ENCODE results near the gene NINL.
"Not testable (repeated sequence)": the region's sequence is repeated elsewhere in the genome, so short reads cannot be mapped to it uniquely, and the experiment has no call there.

NINL gene

DNA sequence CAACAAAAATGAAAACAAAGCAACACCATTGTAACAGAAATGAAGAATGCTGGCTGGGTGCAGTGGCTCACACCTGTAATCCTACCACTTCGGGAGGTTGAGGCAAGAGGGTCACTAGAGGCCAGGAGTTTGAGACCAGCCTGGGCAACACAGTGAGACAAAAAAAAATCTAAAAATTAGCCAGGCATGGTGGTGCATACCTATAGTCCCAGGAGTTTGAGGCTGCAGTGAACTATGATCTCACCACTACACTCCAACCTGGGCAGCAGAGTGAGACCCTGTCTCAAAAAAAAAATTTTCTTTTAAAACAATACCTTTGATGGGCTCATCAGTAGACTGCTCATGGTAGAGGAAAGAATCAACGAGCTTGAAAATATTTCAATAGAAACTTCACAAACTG is 18.5 kb downstream of the NINL start:
- no peak overlapping the region for H3K4me2 ChIP-seq
- H3K27me3 ChIP-seq = no peaks in the 10 kb centered on the region
- no peak for TF ChIP-seq Cebpa-rat (IDR thresholded peaks at IDR 0.05)
- H3K4me1 ChIP-seq = peaks cover 0 to 5% (median under 1%) of the 10 kb centered on the region in 10 experiments; a peak in 3 of 20 replicates
- peaks cover 6 to 22% (median 16%) of the 10 kb centered on the region in 11 experiments; a peak in 21 of 22 replicates for H3K9me3 ChIP-seq (replicated peaks in 1 of 11)
- H3K27ac ChIP-seq = no peak overlapping the region
- no peak overlapping the region for H3K9ac ChIP-seq
- 0 out of 22 replicates have a peak, but pooled peaks cover 0 to 7% (median 0%) of the 10 kb centered on the region in 11 experiments for H3K36me3 ChIP-seq
- no peak overlapping the region for H3K4me3 ChIP-seq
- H4K20me1 ChIP-seq = no peaks in the 10 kb centered on the region; a peak in 2 of 22 replicates

DNA sequence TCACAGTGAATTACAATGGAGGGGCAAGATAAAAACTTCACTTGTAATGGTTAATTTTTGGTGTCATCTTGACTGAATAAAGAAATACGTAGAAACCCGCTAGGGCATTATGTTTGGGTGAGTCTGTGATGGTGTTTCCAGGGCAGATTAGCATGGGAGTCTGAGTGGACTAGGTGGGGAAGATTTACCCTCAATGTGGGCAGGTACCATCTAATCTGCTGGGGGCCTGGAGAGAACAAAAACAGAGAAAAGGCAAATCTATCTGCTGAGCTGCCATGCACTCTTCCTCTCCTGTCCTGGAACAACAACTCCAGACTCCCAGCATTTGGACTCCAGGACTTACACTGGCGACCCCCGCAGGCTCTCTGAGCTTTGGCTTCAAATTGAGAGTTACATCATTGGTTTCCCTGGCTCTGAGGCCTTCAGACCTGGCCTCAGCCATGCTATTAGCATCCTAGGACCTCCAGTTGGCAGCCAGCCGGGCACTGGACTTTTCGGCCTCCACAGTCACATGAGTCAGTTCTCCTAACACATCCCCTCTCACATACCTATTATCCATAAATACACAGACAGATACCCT is 19.7 kb downstream of the NINL start:
- Histone ChIP-seq H3K4me1 (peaks cover 0 to 5% (median 0%) of the 10 kb centered on the region in 10 experiments; a peak in 1 of 20 replicates), H3K27ac (no peak overlapping the region), H3K36me3 (0 out of 22 replicates have a peak, but pooled peaks cover 0 to 7% (median 0%) of the 10 kb centered on the region in 11 experiments), H3K4me3 (no peak overlapping the region), H3K9me3 (replicated peaks in 1 of 11) (peaks cover 6 to 24% (median 19%) of the 10 kb centered on the region in 11 experiments; a peak in 21 of 22 replicates), H3K27me3 (no peaks in the 10 kb centered on the region), H3K9ac (no peak overlapping the region), H3K4me2 (no peak overlapping the region), H4K20me1 (no peaks in the 10 kb centered on the region)
- TF ChIP-seq Cebpa-rat (IDR thresholded peaks at IDR 0.05) = no peak

DNA sequence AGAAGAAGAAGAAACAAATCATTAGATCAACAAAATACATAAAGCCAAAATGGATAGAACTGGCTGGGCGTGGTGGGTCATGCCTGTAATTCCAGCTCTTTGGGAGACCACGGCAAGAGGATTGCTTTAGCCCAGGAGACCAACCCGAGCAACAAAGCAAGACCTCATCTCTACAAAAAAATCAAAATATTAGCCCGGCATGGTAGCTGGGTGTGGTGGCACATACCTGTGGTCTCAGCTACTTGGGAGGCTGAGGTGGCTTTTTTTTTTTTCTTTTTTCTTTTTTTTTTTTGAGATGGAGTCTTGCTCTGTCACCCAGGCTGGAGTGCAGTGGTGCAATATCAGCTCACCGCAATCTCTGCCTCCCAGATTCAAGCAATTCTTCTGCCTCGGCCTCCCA is 21.5 kb downstream of the NINL start:
- no peak overlapping the region for H3K4me2 ChIP-seq
- no peak overlapping the region for H3K27ac ChIP-seq
- TF ChIP-seq Cebpa-rat (IDR thresholded peaks at IDR 0.05) = no peak
- no peaks in the 10 kb centered on the region for H3K27me3 ChIP-seq
- no peak overlapping the region for H3K9ac ChIP-seq
- peaks cover 0 to 7% (median 0%) of the 10 kb centered on the region in 11 experiments; a peak in 1 of 22 replicates for H3K36me3 ChIP-seq
- no peak overlapping the region for H3K4me3 ChIP-seq
- no peaks in the 10 kb centered on the region for H3K4me1 ChIP-seq
- no peaks in the 10 kb centered on the region for H4K20me1 ChIP-seq
- H3K9me3 ChIP-seq (replicated peaks in 1 of 11) = peaks cover 6 to 34% (median 22%) of the 10 kb centered on the region in 11 experiments; a peak in 21 of 22 replicates

DNA sequence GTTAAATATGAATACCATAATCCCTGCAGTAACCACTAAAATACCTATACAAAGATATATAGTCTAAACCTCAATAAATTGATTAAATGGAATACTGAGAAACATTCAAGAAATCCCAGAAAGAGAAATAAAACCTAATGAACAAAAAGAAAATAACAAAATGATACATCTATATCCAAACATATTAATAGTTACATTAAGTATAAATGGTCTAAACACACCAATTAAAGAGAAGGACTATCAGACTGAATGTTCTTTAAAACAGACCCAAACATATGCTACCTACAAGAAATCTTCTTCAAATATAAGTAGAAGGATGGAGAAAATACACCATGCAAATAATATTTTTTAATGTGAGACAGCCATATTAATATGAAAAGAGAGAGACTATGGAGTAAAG is 22.0 kb downstream of the NINL start:
- Histone ChIP-seq H3K27me3 (no peaks in the 10 kb centered on the region), H3K4me2 (no peak overlapping the region), H3K27ac (no peak overlapping the region), H3K9me3 (replicated peaks in 1 of 11) (peaks cover 6 to 34% (median 22%) of the 10 kb centered on the region in 11 experiments; a peak in 21 of 22 replicates), H3K36me3 (peaks cover 0 to 7% (median 0%) of the 10 kb centered on the region in 11 experiments; a peak in 1 of 22 replicates), H3K4me1 (no peaks in the 10 kb centered on the region), H3K4me3 (no peak overlapping the region), H4K20me1 (no peaks in the 10 kb centered on the region), H3K9ac (no peak overlapping the region)
- TF ChIP-seq Cebpa-rat (IDR thresholded peaks at IDR 0.05) = no peak

DNA sequence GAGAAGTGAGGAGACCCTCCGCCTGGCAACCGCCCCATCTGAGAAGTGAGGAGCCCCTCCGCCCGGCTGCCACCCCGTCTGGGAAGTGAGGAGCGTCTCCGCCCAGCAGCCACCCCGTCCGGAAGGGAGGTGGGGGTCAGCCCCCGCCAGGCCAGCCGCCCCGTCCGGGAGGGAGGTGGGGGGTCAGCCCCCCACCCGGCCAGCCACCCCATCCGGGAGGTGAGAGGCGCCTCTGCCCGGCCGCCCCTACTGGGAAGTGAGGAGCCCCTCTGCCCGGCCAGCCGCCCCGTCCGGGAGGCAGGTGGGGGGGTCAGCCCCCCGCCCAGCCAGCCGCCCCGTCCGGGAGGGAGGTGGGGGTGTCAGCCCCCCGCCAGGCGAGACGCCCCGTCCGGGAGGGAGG is 23.6 kb downstream of the NINL start:
- H3K4me2 ChIP-seq, H3K27ac ChIP-seq, H4K20me1 ChIP-seq, H3K4me3 ChIP-seq, H3K36me3 ChIP-seq, H3K9ac ChIP-seq, H3K4me1 ChIP-seq, H3K27me3 ChIP-seq: not testable (repeated sequence)
- peaks cover 6 to 34% (median 22%) of the 10 kb centered on the region in 11 experiments; a peak in 21 of 22 replicates for H3K9me3 ChIP-seq (replicated peaks in 1 of 11)

DNA sequence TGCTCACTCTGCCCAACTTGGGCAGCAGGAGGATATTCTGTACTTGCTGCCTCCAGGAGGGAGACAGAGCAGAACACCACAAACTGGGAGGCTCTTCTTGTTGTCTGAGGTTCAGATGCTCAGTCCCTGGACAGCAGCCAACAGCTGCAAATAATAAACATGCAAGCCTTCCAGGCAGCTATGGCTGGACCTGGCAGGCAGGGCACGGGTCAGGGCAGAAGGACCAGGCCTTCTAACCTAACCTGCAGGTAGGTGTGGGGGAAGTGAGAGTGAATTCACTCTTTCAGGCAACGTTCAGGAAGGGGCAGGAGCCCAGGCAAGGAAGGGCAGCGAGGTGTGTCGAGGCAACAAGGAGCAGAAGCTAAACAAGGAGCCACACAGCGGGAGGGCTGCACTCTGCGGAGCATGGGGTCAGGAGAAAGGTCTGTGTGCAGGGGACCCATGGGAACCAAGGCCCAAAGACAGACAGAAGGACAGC is 31.5 kb downstream of the NINL start:
- Histone ChIP-seq H3K36me3 (no peaks in the 10 kb centered on the region), H3K4me1 (peaks cover 23 to 59% (median 49%) of the 10 kb centered on the region in 10 experiments), H3K27me3 (no peaks in the 10 kb centered on the region), H3K4me2 (peak overlapping the region in 10 of 11 experiments; percentile 47 to 92 (median 86); a peak in 20 of 22 replicates), H3K9ac (peak overlapping the region in 4 of 11 experiments; percentile 11 to 43 (median 26); a peak in 5 of 22 replicates), H4K20me1 (peaks cover 0 to 7% (median 0%) of the 10 kb centered on the region in 11 experiments; a peak in 3 of 22 replicates), H3K27ac (peak overlapping the region in 7 of 11 experiments; percentile 8 to 51 (median 37); a peak in 9 of 22 replicates), H3K9me3 (replicated peaks in 1 of 11) (no peaks in the 10 kb centered on the region), H3K4me3 (peak overlapping the region in 2 of 10 experiments; percentile 35 to 36; a peak in 2 of 20 replicates)
- TF ChIP-seq Cebpa-rat (IDR thresholded peaks at IDR 0.05) = no peak

DNA sequence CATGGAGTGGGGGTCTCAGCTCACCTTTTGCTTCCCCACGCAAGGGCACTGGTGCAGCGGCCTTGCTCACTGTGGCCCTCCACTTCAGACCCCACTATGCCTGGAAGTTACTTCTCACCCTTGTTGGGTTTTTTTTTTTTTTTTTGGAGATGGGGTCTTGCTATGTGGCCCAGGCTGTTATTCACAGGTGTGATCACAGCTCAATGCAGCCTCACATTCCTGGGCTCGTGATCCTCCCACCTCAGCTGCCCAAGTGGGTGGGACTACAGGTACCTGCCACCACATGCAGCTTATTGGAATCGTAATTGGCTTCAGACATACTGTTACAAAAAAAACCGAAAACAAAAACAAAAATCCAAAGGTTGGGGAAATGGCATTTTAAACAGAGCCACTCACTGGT is 32.4 kb downstream of the NINL start:
- H3K4me1 ChIP-seq = peaks cover 23 to 64% (median 50%) of the 10 kb centered on the region in 10 experiments
- peaks cover 0 to 7% (median 0%) of the 10 kb centered on the region in 11 experiments; a peak in 3 of 22 replicates for H4K20me1 ChIP-seq
- no peaks in the 10 kb centered on the region for H3K9me3 ChIP-seq (replicated peaks in 1 of 11)
- no peaks in the 10 kb centered on the region for H3K36me3 ChIP-seq
- peak overlapping the region in 10 of 11 experiments; percentile 47 to 92 (median 86); a peak in 18 of 22 replicates for H3K4me2 ChIP-seq
- H3K4me3 ChIP-seq = no peak overlapping the region
- H3K27me3 ChIP-seq = no peaks in the 10 kb centered on the region
- H3K9ac ChIP-seq = 0 out of 22 replicates have a peak overlapping the region, but pooled peaks of 1 of the 11 experiments have one; percentile 13
- peak overlapping the region in 5 of 11 experiments; percentile 10 to 50 (median 34); a peak in 6 of 22 replicates for H3K27ac ChIP-seq
- no peak for TF ChIP-seq Cebpa-rat (IDR thresholded peaks at IDR 0.05)

DNA sequence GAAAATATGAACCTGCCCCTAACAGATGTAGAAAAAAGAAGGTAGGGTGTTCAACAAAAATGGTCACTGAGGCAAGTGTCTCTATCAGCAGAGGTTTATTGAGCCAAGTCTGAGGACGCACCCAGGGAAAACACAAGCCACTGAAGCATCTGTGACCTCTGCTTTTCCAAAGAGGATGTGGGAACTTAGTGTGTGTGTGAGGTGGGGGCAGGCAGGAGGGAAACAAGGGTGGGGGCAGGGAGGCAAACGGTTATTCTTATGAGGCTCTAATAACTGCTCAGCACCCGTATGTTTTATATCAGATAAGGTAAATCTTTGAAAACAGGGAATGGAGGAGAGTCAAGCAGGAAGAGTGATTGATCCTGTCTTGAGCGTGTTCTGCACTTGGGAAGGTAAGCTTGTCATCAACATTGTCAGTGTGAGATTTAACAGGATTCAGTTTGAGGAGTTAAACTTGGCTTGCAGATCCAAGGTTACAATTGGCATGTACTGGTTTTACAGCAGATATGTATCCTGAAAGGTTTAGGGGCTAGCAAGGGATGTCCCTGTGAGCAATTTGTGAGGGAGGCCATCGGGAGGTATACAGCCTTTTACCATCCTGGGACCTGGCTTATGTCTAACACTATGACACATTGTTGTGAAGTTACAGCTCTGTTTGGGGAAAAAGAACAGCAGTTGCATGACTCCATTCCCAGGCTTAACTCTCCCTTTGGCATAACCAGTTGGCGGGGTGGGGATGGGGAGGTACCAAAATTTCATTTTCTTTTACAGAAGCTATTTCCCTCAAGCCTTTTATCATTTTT is 33.7 kb downstream of the NINL start:
- peak overlapping the region; percentile 10 to 92 (median 85); a peak in 20 of 22 replicates for H3K4me2 ChIP-seq
- H3K4me3 ChIP-seq = no peak overlapping the region
- H3K9ac ChIP-seq = no peak overlapping the region
- H3K27me3 ChIP-seq = no peaks in the 10 kb centered on the region
- H3K36me3 ChIP-seq = no peaks in the 10 kb centered on the region
- no peak overlapping the region for H3K27ac ChIP-seq
- H4K20me1 ChIP-seq = peaks cover 0 to 7% (median 0%) of the 10 kb centered on the region in 11 experiments; a peak in 3 of 22 replicates
- peaks cover 23 to 64% (median 50%) of the 10 kb centered on the region in 10 experiments for H3K4me1 ChIP-seq
- H3K9me3 ChIP-seq (replicated peaks in 1 of 11) = no peaks in the 10 kb centered on the region
- TF ChIP-seq Cebpa-rat (IDR thresholded peaks at IDR 0.05) = no peak

DNA sequence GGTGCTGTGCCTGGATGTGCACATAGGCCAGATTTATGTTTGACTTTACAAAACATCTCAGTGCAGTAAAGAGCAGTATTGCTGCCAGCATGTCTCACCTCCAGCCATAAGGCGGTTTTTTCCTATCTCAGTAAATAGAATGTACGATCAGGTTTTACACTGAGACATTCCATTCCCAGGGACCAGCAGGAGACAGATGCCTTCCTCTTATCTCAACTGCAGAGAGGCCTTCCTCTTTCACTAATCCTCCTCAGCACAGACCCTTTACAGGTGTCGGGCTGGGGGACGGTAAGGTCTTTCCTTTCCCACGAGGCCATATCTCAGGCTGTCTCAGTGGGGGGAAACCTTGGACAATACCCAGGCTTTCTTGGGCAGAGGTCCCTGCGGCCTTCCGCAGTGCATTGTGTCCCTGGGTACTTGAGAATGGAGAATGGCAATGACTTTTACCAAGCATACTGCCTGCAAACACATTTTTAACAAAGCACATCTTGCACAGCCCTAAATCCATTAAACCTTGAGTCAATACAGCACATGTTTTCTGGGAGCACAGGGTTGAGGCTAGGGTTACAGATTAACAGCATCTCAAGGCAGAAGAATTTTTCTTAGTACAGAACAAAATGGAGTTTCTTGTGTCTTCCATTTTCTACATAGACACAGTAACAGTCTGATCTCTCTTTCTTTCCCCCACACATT is 34.5 kb downstream of the NINL start:
- not testable (repeated sequence) for H3K27ac ChIP-seq; H4K20me1 ChIP-seq; H3K27me3 ChIP-seq; H3K4me3 ChIP-seq; H3K9me3 ChIP-seq (replicated peaks in 1 of 11); H3K36me3 ChIP-seq; H3K9ac ChIP-seq
- Histone ChIP-seq H3K4me2 (peak overlapping the region in 10 of 11 experiments; percentile 31 to 92 (median 86); a peak in 19 of 22 replicates), H3K4me1 (peaks cover 23 to 69% (median 54%) of the 10 kb centered on the region in 10 experiments)

Measured in BLaER1 treated with 17β-estradiol and CSF1 and Interleukin-3, amounts not matched to agents 10 nM and 100 nM (cell line).